B cell (primary cell): ENCODE results near the gene PLCL1. TPM values are rescaled to one million over a fixed set of nuclear protein-coding genes. Genes with fewer than 3 reads are reported as not detected.

ENCODE experiments used
- ATAC-seq: fragments of 200-7000 bp; cut with Tn5 transposase; one replicate; pipeline ENCODE4 v1.10.0; 2021; ENCODE audit warnings: low read depth, mild to moderate bottlenecking, moderate number of reproducible peaks, moderate library complexity
- CTCF ChIA-PET: fragments of 350-600 bp; sonication (Branson Sonifier 250); formaldehyde crosslinking; loops from one replicate; lab custom pipeline; 2021; ENCODE audit warnings: antibody characterized with exemption, inconsistent platforms; lab: Charles Lee
- POLR2A ChIA-PET: fragments of 350-600 bp; sonication (Branson Sonifier 250); formaldehyde crosslinking; loops from one replicate; lab custom pipeline; 2021; ENCODE audit warnings: antibody characterized with exemption; lab: Charles Lee
- DNase-seq: peaks from one replicate; pipeline ENCODE4 v3.0.0; 2013
- H2AFZ ChIP-seq: 2 replicates; pipeline ENCODE4 v1.6.1; 2012; ENCODE audit warnings: mild to moderate bottlenecking, low read depth, low read length; ENCODE audit not compliant: insufficient read depth, poor library complexity, severe bottlenecking
- H3K27ac ChIP-seq, 2 donors: 1 replicate in 1 of 2; 2 replicates in 1 of 2; pipeline ENCODE4 v1.5.1; 2012 to 2013; ENCODE audit warnings: low read length in 2 of 2, mild to moderate bottlenecking in 2 of 2, moderate library complexity in 1 of 2
- H3K27me3 ChIP-seq, 4 experiments: fragments of 200-600 bp in 1 of 4; sonication (generic) in 1 of 4; replicated peaks in 1 of 4; 1 replicate in 2 of 4; 2 replicates in 2 of 4; pipeline versions ENCODE4 v1.6.1 to v1.7.0; 2013 to 2016; ENCODE audit warnings: low read length in 3 of 4, mild to moderate bottlenecking in 2 of 4, mixed read lengths in 1 of 4, moderate library complexity in 1 of 4; ENCODE audit not compliant: insufficient read depth in 4 of 4, control insufficient read depth in 3 of 4; ENCODE audit errors: control extremely low read depth in 1 of 4
- H3K36me3 ChIP-seq, 2 experiments: replicated peaks in 1 of 2; 1 replicate in 1 of 2; 2 replicates in 1 of 2; pipeline versions ENCODE4 v1.6.1 to v1.7.1; 2013; ENCODE audit warnings: low read length in 1 of 2; ENCODE audit not compliant: insufficient read depth in 2 of 2, control insufficient read depth in 1 of 2; ENCODE audit errors: control extremely low read depth in 1 of 2, extremely low read depth in 1 of 2
- H3K4me1 ChIP-seq, 2 donors: fragments of 200-600 bp in 1 of 2; sonication (generic) in 1 of 2; 1 replicate in 1 of 2; 2 replicates in 1 of 2; pipeline versions ENCODE4 v1.5.1 to v1.6.1; 2013 to 2017; ENCODE audit warnings: low read length in 2 of 2; ENCODE audit not compliant: control insufficient read depth in 2 of 2, insufficient read depth in 2 of 2
- H3K4me2 ChIP-seq: replicated peaks from 2 replicates; pipeline ENCODE3; 2012; ENCODE audit warnings: mild to moderate bottlenecking, low read depth, low read length; ENCODE audit not compliant: poor library complexity, severe bottlenecking
- H3K4me3 ChIP-seq, 5 experiments: fragments of 200-600 bp in 1 of 5; sonication (generic) in 1 of 5; 1 replicate in 3 of 5; 2 replicates in 2 of 5; pipeline versions ENCODE4 v1.5.1 to v1.7.0; 2011 to 2016; ENCODE audit warnings: low read length in 4 of 5, mild to moderate bottlenecking in 4 of 5, low read depth in 2 of 5, control low read depth in 1 of 5, moderate library complexity in 1 of 5; ENCODE audit not compliant: insufficient read depth in 1 of 5; ENCODE audit errors: control extremely low read depth in 1 of 5, extremely low read depth in 1 of 5
- H3K79me2 ChIP-seq: fragments of 200-600 bp; sonication (generic); one replicate; pipeline ENCODE4 v1.6.0; 2016; ENCODE audit warnings: low read length; ENCODE audit not compliant: control insufficient read depth, insufficient read depth
- H3K9ac ChIP-seq: fragments of 200-600 bp; sonication (generic); 2 replicates; pipeline ENCODE4 v1.6.1; 2017; ENCODE audit warnings: mild to moderate bottlenecking, low read length, moderate library complexity
- H3K9me3 ChIP-seq, 3 donors: one replicate each; pipeline versions ENCODE4 v1.6.1 to v1.7.1; 2013; ENCODE audit warnings: low read length in 2 of 3; ENCODE audit not compliant: control insufficient read depth in 2 of 3, insufficient read depth in 1 of 3; ENCODE audit errors: control extremely low read depth in 1 of 3
- H4K20me1 ChIP-seq: 2 replicates; pipeline ENCODE4 v1.6.0; 2012; ENCODE audit warnings: mild to moderate bottlenecking, low read length; ENCODE audit not compliant: insufficient read depth, control insufficient read depth, poor library complexity, severe bottlenecking
- H3K27ac Mint-ChIP-seq: one replicate; pipeline ENCODE4 v1.8.0; 2021; ENCODE audit warnings: mixed read lengths
- H3K27me3 Mint-ChIP-seq: one replicate; pipeline ENCODE4 v1.8.0; 2021; ENCODE audit warnings: mixed read lengths
- H3K4me1 Mint-ChIP-seq: one replicate; pipeline ENCODE4 v1.8.0; 2021; ENCODE audit warnings: mixed read lengths
- H3K4me3 Mint-ChIP-seq: one replicate; pipeline ENCODE4 v1.8.0; 2021; ENCODE audit warnings: mixed read lengths
- H3K9me3 Mint-ChIP-seq: one replicate; pipeline ENCODE4 v1.8.0; 2022; ENCODE audit warnings: mixed read lengths; ENCODE audit not compliant: insufficient read depth
- CTCF ChIP-seq: fragments of 200-600 bp; IDR thresholded peaks from one replicate; pipeline ENCODE4 v1.8.0; 2022; ENCODE audit warnings: antibody characterized with exemption, mild to moderate bottlenecking
- EZH2 ChIP-seq: IDR thresholded peaks from 2 replicates; pipeline ENCODE4 v1.6.1; 2012; ENCODE audit warnings: borderline replicate concordance, low read depth, mild to moderate bottlenecking, moderate library complexity, low read length; ENCODE audit not compliant: insufficient read depth, poor library complexity, severe bottlenecking
- WGBS: methylation state at CpG from one replicate; pipeline ENCODE4 v1.1.5; 2013; ENCODE audit warnings: missing lambda C conversion rate; ENCODE audit not compliant: insufficient coverage; 5-methylcytosine and 5-hydroxymethylcytosine counted together
- intact Hi-C: fragments of 100-400 bp; cut with micrococcal nuclease; formaldehyde crosslinking; loops from one replicate; pipeline ENCODE4 v1.10.0; 2022
- polyA plus RNA-seq: library from polyadenylated mRNA; depleted of rRNA; stranded (reverse); fragments of >200 nt; gene quantifications from 2 replicates; pipeline ENCODE4 v1.2.3, GENCODE V29; 2012
- total RNA-seq, 2 donors: library from RNA; stranded (reverse); fragments of 120-200 nt in 1 of 2; gene quantifications; 1 replicate in 1 of 2; 2 replicates in 1 of 2; pipeline versions ENCODE4 v1.2.3 to v1.2.4, GENCODE V29; 2013 to 2022

The PLCL1 gene
- total and polyA plus RNA-seq, 2 donors (not counting 1 experiment from before 2014, with no cell fraction given), result 0.07 to 0.25 TPM

- Histone ChIP-seq H3K4me2 (no peak overlapping the region), H3K79me2 (no peaks in the 10 kb centered on the region), H3K36me3 (no peaks in the 10 kb centered on the region), H4K20me1 (no peaks in the 10 kb centered on the region), H3K4me3 (no peak overlapping the region), H3K4me1 (no peaks in the 10 kb centered on the region), H3K27me3 (no peaks in the 10 kb centered on the region), H2AFZ (no peak overlapping the region), H3K9ac (no peak overlapping the region), H3K27ac (no peak overlapping the region), H3K9me3 (no peaks in the 10 kb centered on the region)
- peaks cover 4% of the 10 kb centered on the region for H3K27me3 Mint-ChIP-seq
- ChIA-PET CTCF (no interaction called here), POLR2A (no interaction called here)
- no peaks in the 10 kb centered on the region for H3K4me1 Mint-ChIP-seq
- H3K4me3 Mint-ChIP-seq, result no peak overlapping the region
- H3K27ac Mint-ChIP-seq, result no peak overlapping the region
- ATAC-seq, result no peak
- DNase-seq, result no peak
- WGBS, result no CpG with 5 or more reads among the region's 2 CpGs
- H3K9me3 Mint-ChIP-seq, result no peaks in the 10 kb centered on the region
- intact Hi-C loops, result no loop called here
- TF ChIP-seq EZH2 (no peak), CTCF (no peak)
These were observed 62.6 kb downstream of the PLCL1 start for GRCh38 chr2:197867033-197867432.

GRCh38 chr2:197867624-197868023 is 63.2 kb downstream of the PLCL1 start:
- no peaks in the 10 kb centered on the region for H4K20me1 ChIP-seq
- H3K4me2 ChIP-seq, result no peak overlapping the region
- H2AFZ ChIP-seq, result no peak overlapping the region
- H3K27me3 ChIP-seq, result no peaks in the 10 kb centered on the region
- no peaks in the 10 kb centered on the region for H3K4me1 ChIP-seq
- Mint-ChIP-seq H3K9me3 (no peaks in the 10 kb centered on the region), H3K27me3 (peaks cover 5% of the 10 kb centered on the region), H3K4me3 (no peak overlapping the region), H3K27ac (no peak overlapping the region), H3K4me1 (no peaks in the 10 kb centered on the region)
- no peak overlapping the region for H3K27ac ChIP-seq
- CTCF ChIA-PET, result no interaction called here
- H3K36me3 ChIP-seq, result no peaks in the 10 kb centered on the region
- H3K4me3 ChIP-seq, result no peak overlapping the region
- no peaks in the 10 kb centered on the region for H3K9me3 ChIP-seq
- DNase-seq (no peak), ATAC-seq (no peak)
- POLR2A ChIA-PET, result no interaction called here
- H3K9ac ChIP-seq, result no peak overlapping the region
- TF ChIP-seq EZH2, result no peak
- TF ChIP-seq CTCF, result no peak
- 100% methylated on average over 1 of the region's 3 CpGs for WGBS
- intact Hi-C loops, result no loop called here
- no peaks in the 10 kb centered on the region for H3K79me2 ChIP-seq
